Caco-2 (cell line): ENCODE results near the gene HACE1. TPM values are rescaled to one million over a fixed set of nuclear protein-coding genes. Genes with fewer than 3 reads are reported as not detected.

Experiments
- BruUV-seq: library from RNA; stranded (reverse); fragments of 400-500 nt; replicated peaks from 2 replicates; lab custom pipeline; 2021; lab: Mats Ljungman, UMichigan
- CTCF ChIA-PET: fragments of 300-600 bp; sonication (Branson Sonifier 250); formaldehyde crosslinking; loops from one replicate; lab custom pipeline; 2022; ENCODE audit warnings: antibody characterized with exemption; lab: Charles Lee
- POLR2A ChIA-PET: fragments of 300-600 bp; sonication (Branson Sonifier 250); formaldehyde crosslinking; loops from one replicate; lab custom pipeline; 2022; ENCODE audit warnings: antibody characterized with exemption; lab: Charles Lee
- DNase-seq, 2 experiments: peaks; one replicate each; pipeline versions ENCODE4 v3.0.0 to v3.0.0-alpha.2; 2020 to 2022
- H3K27me3 ChIP-seq: replicated peaks from 2 replicates; pipeline ENCODE4 v1.6.0; 2011; ENCODE audit warnings: low read length; ENCODE audit not compliant: control insufficient read depth, insufficient read depth
- H3K36me3 ChIP-seq: 2 replicates; pipeline ENCODE4 v1.5.1; 2011; ENCODE audit warnings: low read length; ENCODE audit not compliant: control insufficient read depth, insufficient read depth
- H3K4me1 ChIP-seq: fragments of 250-450 bp; sonication (Bioruptor Pico); 2 replicates; pipeline ENCODE4 v1.5.1; 2020; ENCODE audit warnings: mild to moderate bottlenecking
- H3K4me3 ChIP-seq: 2 replicates; pipeline ENCODE4 v1.5.1; 2011; ENCODE audit warnings: low read depth, mild to moderate bottlenecking, control low read depth, low read length
- H3K9me3 ChIP-seq: fragments of 250-450 bp; sonication (Bioruptor Pico); 2 replicates; pipeline ENCODE4 v1.5.1; 2020; ENCODE audit warnings: mild to moderate bottlenecking, moderate library complexity
- H3K27ac Mint-ChIP-seq: one replicate; pipeline ENCODE4 v1.8.0; 2022; ENCODE audit warnings: mixed read lengths; ENCODE audit not compliant: unreplicated experiment
- H3K27me3 Mint-ChIP-seq: one replicate; pipeline ENCODE4 v1.8.0; 2022; ENCODE audit warnings: mixed read lengths; ENCODE audit not compliant: insufficient read depth, unreplicated experiment
- H3K36me3 Mint-ChIP-seq: one replicate; pipeline ENCODE4 v1.8.0; 2022; ENCODE audit warnings: mild to moderate bottlenecking, mixed read lengths; ENCODE audit not compliant: insufficient read depth, unreplicated experiment
- H3K4me1 Mint-ChIP-seq: one replicate; pipeline ENCODE4 v1.8.0; 2022; ENCODE audit warnings: low read depth, mixed read lengths; ENCODE audit not compliant: unreplicated experiment
- H3K4me3 Mint-ChIP-seq: one replicate; pipeline ENCODE4 v1.8.0; 2022; ENCODE audit warnings: mild to moderate bottlenecking, moderate library complexity, mixed read lengths; ENCODE audit not compliant: unreplicated experiment
- H3K9me3 Mint-ChIP-seq: one replicate; pipeline ENCODE4 v1.8.0; 2022; ENCODE audit warnings: mixed read lengths; ENCODE audit not compliant: unreplicated experiment
- CTCF ChIP-seq, 2 experiments: fragments of 200-600 bp in 1 of 2; IDR thresholded peaks; 1 replicate in 1 of 2; 2 replicates in 1 of 2; pipeline versions ENCODE4 v1.5.1 to v1.8.0; 2011 to 2022; ENCODE audit warnings: antibody characterized with exemption in 1 of 2, control low read depth in 1 of 2, inconsistent platforms in 1 of 2, low read depth in 1 of 2, low read length in 1 of 2, mild to moderate bottlenecking in 1 of 2, moderate library complexity in 1 of 2; ENCODE audit not compliant: insufficient read depth in 1 of 2, severe bottlenecking in 1 of 2, unreplicated experiment in 1 of 2
- intact Hi-C: fragments of 100-400 bp; cut with micrococcal nuclease; formaldehyde crosslinking; loops from one replicate; pipeline ENCODE4 v1.10.0; 2022; ENCODE audit not compliant: unreplicated experiment
- total RNA-seq: library from RNA; stranded (reverse); gene quantifications from 2 replicates; pipeline ENCODE4 v1.2.3, GENCODE V29; 2022

Gene HACE1
- total RNA-seq, 1 experiment from 2014 or later: 10.0 TPM

- intact Hi-C loops: no loop called here
- no peaks in the 10 kb centered on the region for H3K27me3 Mint-ChIP-seq
- no peaks in the 10 kb centered on the region for H3K4me1 Mint-ChIP-seq
- CTCF ChIA-PET: no interaction called here
- no peaks in the 10 kb centered on the region for H3K27me3 ChIP-seq
- no peak overlapping the region for H3K4me3 ChIP-seq
- DNase-seq: no peak
- no peak overlapping the region for H3K27ac Mint-ChIP-seq
- no peaks in the 10 kb centered on the region for H3K4me1 ChIP-seq
- no TSS peak for BruUV-seq
- no peaks in the 10 kb centered on the region for H3K9me3 Mint-ChIP-seq
- no peaks in the 10 kb centered on the region for H3K36me3 ChIP-seq
- H3K4me3 Mint-ChIP-seq: no peak overlapping the region
- POLR2A ChIA-PET: no interaction called here
- no peaks in the 10 kb centered on the region for H3K36me3 Mint-ChIP-seq
- no peaks in the 10 kb centered on the region for H3K9me3 ChIP-seq
- no peak for TF ChIP-seq CTCF (IDR thresholded peaks at IDR 0.05; ENCODE audit: insufficient read depth in 1 of 2, low read depth in 1 of 2, low read length in 1 of 2, severe bottlenecking in 1 of 2, unreplicated experiment in 1 of 2)
Measured at GRCh38 chr6:104728448-104728847, 131.3 kb downstream of the HACE1 start.

GRCh38 chr6:104718672-104719071, 141.0 kb downstream of the HACE1 start:
- Mint-ChIP-seq H3K36me3 (peaks cover 6% of the 10 kb centered on the region), H3K9me3 (no peaks in the 10 kb centered on the region), H3K4me1 (no peaks in the 10 kb centered on the region), H3K27me3 (no peaks in the 10 kb centered on the region), H3K4me3 (no peak overlapping the region), H3K27ac (no peak overlapping the region)
- no TSS peak for BruUV-seq
- intact Hi-C loops: no loop called here
- no peaks in the 10 kb centered on the region; the same call in 1 of the 2 replicates for H3K36me3 ChIP-seq
- H3K9me3 ChIP-seq: no peaks in the 10 kb centered on the region
- ChIA-PET POLR2A (no interaction called here), CTCF (no interaction called here)
- no peak for DNase-seq
- H3K4me1 ChIP-seq: no peaks in the 10 kb centered on the region
- H3K27me3 ChIP-seq: no peaks in the 10 kb centered on the region
- TF ChIP-seq CTCF (IDR thresholded peaks at IDR 0.05; ENCODE audit: insufficient read depth in 1 of 2, low read depth in 1 of 2, low read length in 1 of 2, severe bottlenecking in 1 of 2, unreplicated experiment in 1 of 2): no peak
- no peak overlapping the region for H3K4me3 ChIP-seq

- H3K4me3 ChIP-seq: no peak overlapping the region
- TF ChIP-seq CTCF (IDR thresholded peaks at IDR 0.05; ENCODE audit: insufficient read depth in 1 of 2, low read depth in 1 of 2, low read length in 1 of 2, severe bottlenecking in 1 of 2, unreplicated experiment in 1 of 2): no peak
- no peaks in the 10 kb centered on the region; the same call in 1 of the 2 replicates for H3K36me3 ChIP-seq
- Mint-ChIP-seq H3K27me3 (no peaks in the 10 kb centered on the region), H3K27ac (no peak overlapping the region), H3K36me3 (peaks cover 6% of the 10 kb centered on the region), H3K4me3 (no peak overlapping the region), H3K4me1 (no peaks in the 10 kb centered on the region), H3K9me3 (no peaks in the 10 kb centered on the region)
- no peaks in the 10 kb centered on the region for H3K9me3 ChIP-seq
- H3K27me3 ChIP-seq: no peaks in the 10 kb centered on the region
- H3K4me1 ChIP-seq: peaks cover 2% of the 10 kb centered on the region
- DNase-seq: no peak
- no TSS peak for BruUV-seq
- CTCF ChIA-PET: no interaction called here
- intact Hi-C loops: no loop called here
- POLR2A ChIA-PET: no interaction called here
Measured at GRCh38 chr6:104716858-104717257, 142.9 kb downstream of the HACE1 start.
